Astrocyte of the spinal cord (primary cell): ENCODE measurements around the gene ABCC6.
"Not testable (repeated sequence)": the region's sequence is repeated elsewhere in the genome, so short reads cannot be mapped to it uniquely, and the experiment has no call there.

Experiments used
- DNase-seq: peaks from one replicate; pipeline ENCODE4 v3.0.0; 2011; ENCODE audit warnings: low read depth, low spot score
- H3K4me3 ChIP-seq: 2 replicates; pipeline ENCODE4 v1.5.1; 2011; ENCODE audit warnings: low read depth, mild to moderate bottlenecking, low read length, moderate library complexity
- in situ Hi-C: cut with HindIII; loops from 2 replicates; pipeline ENCODE4 v1.10.0; 2017; ENCODE audit warnings: low sequenced_read_pairs

ABCC6 gene

DNA sequence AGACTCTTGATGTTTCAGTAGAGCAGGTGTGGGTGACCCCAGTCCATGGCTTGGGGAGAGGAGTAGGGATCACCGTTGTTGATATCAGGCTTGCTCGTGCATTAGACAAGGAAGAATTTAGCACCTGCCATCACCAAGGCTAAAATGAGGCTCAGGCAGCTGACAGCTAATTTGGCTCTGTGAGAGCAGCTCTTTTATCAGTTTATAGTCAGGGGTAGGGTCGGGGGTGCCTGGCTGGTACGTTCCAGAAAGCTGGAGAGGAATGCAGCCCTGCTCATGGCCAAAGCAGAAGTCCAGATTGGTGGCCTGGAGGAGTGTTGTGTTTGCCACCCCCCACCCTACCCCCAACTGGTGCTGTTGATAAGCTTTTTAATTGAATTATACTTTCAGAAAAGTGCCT, 17.4 kb upstream of the ABCC6 start:
- in situ Hi-C loops, DNase-seq, H3K4me3 ChIP-seq: not testable (repeated sequence)

DNA sequence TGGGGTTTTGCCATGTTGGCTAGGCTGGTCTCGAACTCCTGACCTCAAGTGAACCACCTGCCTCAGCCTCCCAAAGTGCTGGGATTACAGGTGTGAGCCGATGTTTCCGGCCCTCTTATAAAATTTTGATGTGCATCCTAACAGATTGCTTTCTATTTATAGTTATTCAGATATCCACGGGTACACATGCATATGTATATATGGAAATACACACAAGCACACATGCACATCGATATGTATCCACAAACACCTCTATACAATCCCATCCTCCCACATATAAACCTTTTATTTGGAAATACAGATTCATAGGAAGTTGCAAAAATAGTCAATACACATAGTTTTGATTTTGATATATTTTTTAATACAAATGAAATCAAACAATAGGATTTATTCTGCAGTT, 14.4 kb upstream of the ABCC6 start:
- H3K4me3 ChIP-seq, DNase-seq, in situ Hi-C loops: not testable (repeated sequence)

- in situ Hi-C loops, DNase-seq, H3K4me3 ChIP-seq: not testable (repeated sequence)
Measured at GRCh38 chr16:16237071-16237470, 13.8 kb upstream of the ABCC6 start.

DNA sequence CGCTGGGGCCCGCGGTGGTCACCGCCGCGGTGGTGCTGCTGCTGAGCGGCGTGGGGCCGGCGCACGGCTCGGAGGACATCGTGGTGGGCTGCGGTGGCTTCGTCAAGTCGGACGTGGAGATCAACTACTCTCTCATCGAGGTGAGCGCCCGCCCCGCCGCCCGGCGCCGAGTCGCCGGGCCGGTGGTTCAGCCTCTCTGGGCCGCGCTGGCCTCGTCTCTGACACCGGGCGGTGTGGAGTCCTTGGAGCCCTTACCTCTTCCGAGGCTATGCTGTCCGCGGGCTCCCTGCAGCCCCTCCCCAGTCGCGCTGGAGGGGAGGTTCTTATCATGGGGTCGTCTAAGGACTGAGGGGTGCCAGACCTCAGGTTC, 9.4 kb upstream of the ABCC6 start:
- in situ Hi-C loops, DNase-seq, H3K4me3 ChIP-seq: not testable (repeated sequence)

DNA sequence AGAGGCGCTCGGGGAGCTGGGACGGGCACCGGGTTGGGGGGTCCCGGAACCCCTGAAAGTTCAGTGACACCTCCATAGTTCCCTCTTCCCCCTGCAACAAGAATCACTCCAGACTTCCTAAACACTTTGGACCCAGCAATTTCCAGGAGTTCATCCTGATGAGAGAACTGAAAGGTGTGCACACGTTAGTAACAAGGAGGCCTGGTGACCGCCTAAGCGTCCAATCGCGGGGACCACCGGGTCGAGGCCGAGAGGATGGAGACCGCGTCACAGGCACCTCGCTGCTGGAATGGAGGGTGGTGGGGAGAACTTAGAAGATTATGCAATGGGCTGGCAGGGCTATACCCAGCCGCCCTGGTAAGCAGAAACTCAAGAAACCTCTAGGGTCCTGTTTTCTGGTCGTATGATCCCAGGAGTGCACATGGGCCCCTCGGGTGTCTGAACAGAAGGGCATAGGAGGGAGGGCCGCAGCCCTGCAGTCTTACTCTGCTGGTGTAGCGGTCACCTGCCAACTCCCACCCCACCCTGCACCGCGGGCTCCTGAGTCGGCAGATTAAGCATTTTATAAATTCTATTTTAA, 458 bp upstream of the ABCC6 start:
- H3K4me3 ChIP-seq, in situ Hi-C loops, DNase-seq: not testable (repeated sequence)

- in situ Hi-C loops, DNase-seq, H3K4me3 ChIP-seq: not testable (repeated sequence)
Measured at GRCh38 chr16:16221382-16221781, 1.9 kb downstream of the ABCC6 start.

DNA sequence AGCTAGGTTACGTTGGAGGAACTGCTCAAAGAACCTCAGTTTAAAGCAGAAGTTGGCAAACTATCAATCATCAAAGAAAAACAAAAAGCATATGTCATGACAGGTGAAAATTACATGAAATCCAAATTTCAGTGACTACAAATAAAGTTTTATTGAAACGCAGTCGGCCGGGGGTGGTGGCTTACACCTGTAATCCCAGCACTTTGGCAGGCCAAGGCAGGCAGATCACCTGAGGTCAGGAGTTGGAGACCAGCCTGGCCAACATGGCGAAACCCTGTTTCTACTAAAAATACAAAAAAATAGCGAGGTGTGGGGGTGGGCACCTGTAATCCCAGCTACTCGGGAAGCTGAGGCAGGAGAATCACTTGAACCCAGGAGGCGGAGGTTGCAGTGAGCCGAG, 2.8 kb downstream of the ABCC6 start:
- H3K4me3 ChIP-seq, DNase-seq, in situ Hi-C loops: not testable (repeated sequence)

- DNase-seq, in situ Hi-C loops, H3K4me3 ChIP-seq: not testable (repeated sequence)
Measured at GRCh38 chr16:16218787-16219186, 4.5 kb downstream of the ABCC6 start.

- H3K4me3 ChIP-seq, in situ Hi-C loops, DNase-seq: not testable (repeated sequence)
Measured at GRCh38 chr16:16218349-16218748, 4.9 kb downstream of the ABCC6 start.

GRCh38 chr16:16213863-16214293, 9.4 kb downstream of the ABCC6 start:
- in situ Hi-C loops, DNase-seq, H3K4me3 ChIP-seq: not testable (repeated sequence)

DNA sequence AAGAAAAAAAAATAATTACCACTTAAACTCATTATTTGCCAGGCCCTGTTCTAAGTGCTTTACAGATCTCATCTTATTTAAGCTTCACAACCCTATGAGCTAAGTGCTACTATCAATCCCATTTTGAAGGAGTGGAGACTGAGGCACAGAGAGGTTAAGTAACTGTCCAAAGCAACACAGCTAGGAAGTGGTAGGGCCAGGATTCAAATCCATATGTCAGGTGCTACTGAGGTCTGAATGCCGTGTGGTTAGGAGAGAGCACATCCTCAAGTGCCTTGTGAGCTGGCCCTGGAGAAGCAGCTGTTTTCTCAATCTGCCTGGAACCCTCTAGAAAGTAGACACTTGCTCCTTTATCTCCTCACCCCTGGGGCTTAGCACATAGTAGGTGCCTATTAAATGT, 11.9 kb downstream of the ABCC6 start:
- H3K4me3 ChIP-seq, in situ Hi-C loops, DNase-seq: not testable (repeated sequence)

DNA sequence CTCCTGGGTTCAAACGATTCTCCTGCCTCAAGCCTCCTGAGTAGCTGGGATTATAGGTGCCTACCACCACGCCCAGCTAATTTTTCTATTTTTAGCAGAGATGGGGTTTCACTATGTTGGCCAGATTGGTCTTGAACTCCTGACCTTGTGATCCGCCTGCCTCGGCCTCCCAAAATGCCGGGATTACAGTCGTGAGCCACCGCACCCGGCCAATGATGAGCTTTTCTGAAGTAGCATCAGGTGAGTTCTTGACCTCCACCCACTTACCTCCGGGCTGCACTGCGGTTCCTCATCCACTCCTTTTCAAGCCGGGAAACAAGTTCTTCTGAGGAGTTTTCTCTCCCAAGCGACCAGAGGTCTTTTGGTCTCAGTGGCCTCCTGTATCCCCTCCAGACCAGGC, 14.8 kb downstream of the ABCC6 start:
- H3K4me3 ChIP-seq, DNase-seq, in situ Hi-C loops: not testable (repeated sequence)

DNA sequence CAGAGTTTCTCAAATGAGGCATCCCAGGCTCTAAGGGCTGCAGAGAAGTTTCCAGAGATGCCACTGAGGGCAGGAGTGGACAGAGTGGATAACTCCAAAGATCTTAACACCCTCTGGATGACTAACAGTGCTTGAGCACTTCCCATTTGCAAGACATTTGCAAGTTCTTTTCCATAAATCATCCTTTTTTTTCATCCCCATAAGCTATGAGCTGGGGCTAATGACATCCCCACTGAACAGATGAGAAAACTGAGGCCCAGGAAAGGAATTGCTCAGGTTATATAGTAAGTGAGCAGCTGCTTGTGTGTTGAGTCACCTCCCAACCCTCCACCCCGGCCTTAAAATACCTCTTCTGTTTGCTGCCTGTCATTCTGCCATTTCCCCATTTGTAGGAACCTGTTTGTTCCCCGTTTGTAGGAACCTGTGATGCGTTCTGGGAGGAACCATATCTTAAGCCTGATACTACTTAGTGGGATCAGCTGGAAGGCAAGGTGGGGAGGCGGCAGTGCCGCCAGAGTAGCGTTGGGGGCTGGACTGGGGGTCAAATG, 15.4 kb downstream of the ABCC6 start:
- in situ Hi-C loops, DNase-seq, H3K4me3 ChIP-seq: not testable (repeated sequence)

DNA sequence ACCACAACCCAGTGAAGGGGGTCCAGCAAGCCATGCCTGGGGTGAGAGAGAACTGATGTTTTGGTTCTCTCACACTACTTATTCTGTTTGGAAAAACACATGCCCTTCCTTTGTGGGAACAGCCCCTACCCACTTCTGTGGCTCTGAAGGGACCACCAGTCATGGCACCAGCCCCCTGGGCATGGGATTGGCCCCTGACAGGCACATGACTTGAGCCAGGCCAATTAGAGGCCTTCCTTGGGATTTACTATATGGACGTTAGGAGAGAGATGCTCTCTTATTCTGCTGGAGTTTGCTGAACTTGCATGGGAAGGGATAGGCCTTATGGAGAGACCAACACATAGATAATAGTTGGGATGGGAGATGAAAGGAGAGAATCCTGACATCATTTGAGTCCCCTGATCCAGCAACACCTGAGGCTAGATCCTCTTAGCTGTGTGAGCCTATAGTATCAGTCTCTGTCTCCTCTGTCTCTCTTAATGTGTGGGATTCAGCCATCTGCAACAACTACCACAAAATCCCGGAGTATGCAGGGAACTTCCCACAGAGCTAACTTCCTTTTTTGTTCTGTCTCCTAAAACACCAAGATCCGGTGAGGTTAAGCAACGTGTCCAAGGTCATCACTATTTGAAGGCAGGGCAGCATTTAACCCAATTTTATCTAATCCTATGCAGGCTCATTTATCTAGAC, 16.1 kb downstream of the ABCC6 start:
- in situ Hi-C loops, H3K4me3 ChIP-seq, DNase-seq: not testable (repeated sequence)

GRCh38 chr16:16205864-16206263, 17.4 kb downstream of the ABCC6 start:
- DNase-seq, in situ Hi-C loops: not testable (repeated sequence)

DNA sequence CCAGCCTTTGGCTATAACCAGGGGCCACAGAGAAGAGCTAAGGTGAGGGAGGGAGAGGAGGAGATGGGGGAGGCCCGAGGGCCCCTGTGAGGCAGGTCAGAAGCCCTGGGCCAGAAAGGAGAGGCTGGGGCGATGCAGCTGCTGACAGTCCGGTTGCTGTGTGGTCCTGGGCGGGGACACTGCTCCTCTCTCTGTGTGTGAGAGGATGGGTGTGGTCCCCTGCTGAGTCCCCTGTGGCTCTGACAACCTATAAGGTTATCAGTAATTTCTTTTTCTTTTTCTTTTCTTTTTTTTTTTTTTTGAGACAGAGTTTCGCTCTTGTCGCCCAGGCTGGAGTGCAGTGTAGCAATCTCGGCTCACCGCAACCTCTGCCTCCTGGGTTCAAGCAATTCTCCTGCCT, 18.7 kb downstream of the ABCC6 start:
- H3K4me3 ChIP-seq, DNase-seq, in situ Hi-C loops: not testable (repeated sequence)

More at GRCh38 chr16:16205864-16206263, 17.4 kb downstream of the ABCC6 start:
- H3K4me3 ChIP-seq, result not testable (repeated sequence)

- in situ Hi-C loops, H3K4me3 ChIP-seq: not testable (repeated sequence)
Measured at GRCh38 chr16:16203494-16203893, 19.8 kb downstream of the ABCC6 start.

More at GRCh38 chr16:16203494-16203893, 19.8 kb downstream of the ABCC6 start:
- DNase-seq, result not testable (repeated sequence)
